GM19467 (cell line): ENCODE measurements around the gene SH2B3.
"Not testable (repeated sequence)": the region's sequence is repeated elsewhere in the genome, so short reads cannot be mapped to it uniquely, and the experiment has no call there.

ENCODE experiments used
- ATAC-seq: cut with Tn5 transposase; IDR thresholded peaks from one replicate; pipeline ENCODE4 v1.9.1; 2021; ENCODE audit warnings: mild to moderate bottlenecking, moderate library complexity; ENCODE audit not compliant: unreplicated experiment

The SH2B3 gene

GRCh38 chr12:111386885-111387284, 18.8 kb upstream of the SH2B3 start:
- no peak for ATAC-seq

GRCh38 chr12:111387747-111388323, 17.9 kb upstream of the SH2B3 start:
- no peak for ATAC-seq

GRCh38 chr12:111389635-111390034, 16.1 kb upstream of the SH2B3 start:
- no peak for ATAC-seq

- ATAC-seq = no peak
Measured at GRCh38 chr12:111390910-111391309, 14.8 kb upstream of the SH2B3 start.

GRCh38 chr12:111393700-111394300, 11.9 kb upstream of the SH2B3 start:
- no peak for ATAC-seq

- no peak for ATAC-seq
Measured at GRCh38 chr12:111394480-111394879, 11.2 kb upstream of the SH2B3 start.

GRCh38 chr12:111395336-111396187, 10.2 kb upstream of the SH2B3 start:
- ATAC-seq = no peak

- ATAC-seq = not testable (repeated sequence)
Measured at GRCh38 chr12:111396271-111396670, 9.5 kb upstream of the SH2B3 start.

GRCh38 chr12:111396726-111397445, 8.8 kb upstream of the SH2B3 start:
- ATAC-seq = peak; percentile 53

GRCh38 chr12:111398530-111398929, 7.2 kb upstream of the SH2B3 start:
- no peak for ATAC-seq

GRCh38 chr12:111399741-111400404, 5.8 kb upstream of the SH2B3 start:
- ATAC-seq = not testable (repeated sequence)

GRCh38 chr12:111401167-111401605, 4.5 kb upstream of the SH2B3 start:
- ATAC-seq = no peak

- ATAC-seq = not testable (repeated sequence)
Measured at GRCh38 chr12:111402490-111402824, 3.3 kb upstream of the SH2B3 start.

- no peak for ATAC-seq
Measured at GRCh38 chr12:111404362-111405148, 1.2 kb upstream of the SH2B3 start.

GRCh38 chr12:111405149-111405858, 419 bp upstream of the SH2B3 start:
- ATAC-seq = peak; percentile 43

GRCh38 chr12:111406474-111407376, 1.0 kb downstream of the SH2B3 start:
- no peak for ATAC-seq

- ATAC-seq = no peak
Measured at GRCh38 chr12:111407377-111408115, 1.8 kb downstream of the SH2B3 start.

- no peak for ATAC-seq
Measured at GRCh38 chr12:111408116-111408440, 2.4 kb downstream of the SH2B3 start.
